ENCODE results near the gene BCL10. TPM values are rescaled to one million over a fixed set of nuclear protein-coding genes. Genes with fewer than 3 reads are reported as not detected.

Gene BCL10
- total RNA-seq, 2 donors from 2014 or later, result 21.3 to 22.6 TPM

GRCh38 chr1:85315789-85316188 is 39.4 kb upstream of the BCL10 start:
- H3K4me3 ChIP-seq (ENCODE audit: low read length), result no peak overlapping the region
- H3K27ac ChIP-seq (ENCODE audit: low read depth, low read length), result no peak overlapping the region
- H3K4me1 ChIP-seq (ENCODE audit: control insufficient read depth, insufficient read depth, low read length), result peaks cover 2% of the 10 kb centered on the region
- DNase-seq, result no peak
- Mint-ChIP-seq H3K9me3 (no peaks in the 10 kb centered on the region), H3K27me3 (ENCODE audit: insufficient read depth) (no peaks in the 10 kb centered on the region), H3K36me3 (ENCODE audit: low read depth) (no peaks in the 10 kb centered on the region), H3K4me1 (peaks cover 9% of the 10 kb centered on the region), H3K27ac (no peak overlapping the region), H3K4me3 (no peak overlapping the region)
- no peak overlapping the region for H3K9ac ChIP-seq (ENCODE audit: extremely low read depth, low read length, poor library complexity, severe bottlenecking)
- no peaks in the 10 kb centered on the region for H3K36me3 ChIP-seq (ENCODE audit: control insufficient read depth, insufficient read depth, low read length)
- H3K9me3 ChIP-seq (ENCODE audit: control insufficient read depth, low read length), result no peaks in the 10 kb centered on the region
- 68 to 93% methylated on average over 4 to 7 of the region's 8 CpGs for WGBS, 2 experiments (ENCODE audit: insufficient coverage in 1 of 2, insufficient read length in 1 of 2)
- H3K27me3 ChIP-seq (ENCODE audit: control insufficient read depth, insufficient read depth, low read length, poor library complexity, severe bottlenecking), result no peaks in the 10 kb centered on the region
- no peak for TF ChIP-seq CTCF (conservative IDR thresholded peaks at IDR 0.05)

- Histone ChIP-seq H3K27ac (ENCODE audit: low read depth, low read length) (no peak overlapping the region), H3K9me3 (ENCODE audit: control insufficient read depth, low read length) (no peaks in the 10 kb centered on the region), H3K27me3 (ENCODE audit: control insufficient read depth, insufficient read depth, low read length, poor library complexity, severe bottlenecking) (no peaks in the 10 kb centered on the region), H3K9ac (ENCODE audit: extremely low read depth, low read length, poor library complexity, severe bottlenecking) (no peak overlapping the region), H3K36me3 (ENCODE audit: control insufficient read depth, insufficient read depth, low read length) (no peaks in the 10 kb centered on the region), H3K4me1 (ENCODE audit: control insufficient read depth, insufficient read depth, low read length) (no peaks in the 10 kb centered on the region), H3K4me3 (ENCODE audit: low read length) (no peak overlapping the region)
- Mint-ChIP-seq H3K4me3 (no peak overlapping the region), H3K27me3 (ENCODE audit: insufficient read depth) (no peaks in the 10 kb centered on the region), H3K9me3 (no peaks in the 10 kb centered on the region), H3K27ac (no peak overlapping the region), H3K36me3 (ENCODE audit: low read depth) (no peaks in the 10 kb centered on the region), H3K4me1 (peaks cover 1% of the 10 kb centered on the region)
- DNase-seq, result no peak
- TF ChIP-seq CTCF (conservative IDR thresholded peaks at IDR 0.05), result no peak
Measured at GRCh38 chr1:85314726-85315125, 38.3 kb upstream of the BCL10 start.

GRCh38 chr1:85313888-85314696 is 37.7 kb upstream of the BCL10 start:
- WGBS, 2 experiments (ENCODE audit: insufficient coverage in 1 of 2, insufficient read length in 1 of 2), result 90 to 96% methylated on average over 3 of the region's 3 CpGs
- peaks cover 1% of the 10 kb centered on the region for H3K4me1 Mint-ChIP-seq

More at GRCh38 chr1:85313888-85314696, 37.7 kb upstream of the BCL10 start:
- H3K9me3 Mint-ChIP-seq, result no peaks in the 10 kb centered on the region
- H3K27ac Mint-ChIP-seq, result no peak overlapping the region
- H3K9me3 ChIP-seq (ENCODE audit: control insufficient read depth, low read length), result no peaks in the 10 kb centered on the region
- no peak for TF ChIP-seq CTCF (conservative IDR thresholded peaks at IDR 0.05)
- H3K36me3 Mint-ChIP-seq (ENCODE audit: low read depth), result no peaks in the 10 kb centered on the region
- no peaks in the 10 kb centered on the region for H3K4me1 ChIP-seq (ENCODE audit: control insufficient read depth, insufficient read depth, low read length)
- no peak overlapping the region for H3K4me3 Mint-ChIP-seq
- H3K27ac ChIP-seq (ENCODE audit: low read depth, low read length), result no peak overlapping the region
- no peaks in the 10 kb centered on the region for H3K36me3 ChIP-seq (ENCODE audit: control insufficient read depth, insufficient read depth, low read length)
- no peak overlapping the region for H3K9ac ChIP-seq (ENCODE audit: extremely low read depth, low read length, poor library complexity, severe bottlenecking)
- H3K27me3 ChIP-seq (ENCODE audit: control insufficient read depth, insufficient read depth, low read length, poor library complexity, severe bottlenecking), result no peaks in the 10 kb centered on the region
- H3K4me3 ChIP-seq (ENCODE audit: low read length), result no peak overlapping the region
- H3K27me3 Mint-ChIP-seq (ENCODE audit: insufficient read depth), result no peaks in the 10 kb centered on the region
- DNase-seq, result no peak
